Measurements from ENCODE around the gene PPIB.

The PPIB gene

GRCh38 chr15:64162869-64163658 lies at the start of gene PPIB (continued):
- TF ChIP-seq ZNF521 (tag by site-specific recombination; IDR thresholded peaks at IDR 0.05) (no peak), KLF1 (tag by site-specific recombination; IDR thresholded peaks at IDR 0.05) (0 out of 2 replicates have a peak, but pooled peaks have one; percentile 23), PRDM10 (tag by site-specific recombination; IDR thresholded peaks at IDR 0.05) (peak; percentile 90), ZBTB17 (tag by site-specific recombination; IDR thresholded peaks at IDR 0.05) (peak; percentile 41), EGR2 (tag by site-specific recombination; IDR thresholded peaks at IDR 0.05; ENCODE audit: low read depth) (peak; percentile 70), ZNF2 (tag by site-specific recombination; IDR thresholded peaks at IDR 0.05) (peak; percentile 77; the same call in 1 of the 2 replicates), SCRT2 (tag by site-specific recombination; IDR thresholded peaks at IDR 0.05) (0 out of 2 replicates have a peak, but pooled peaks have one; percentile 26), ZNF561 (tag by site-specific recombination; IDR thresholded peaks at IDR 0.05; ENCODE audit: borderline replicate concordance) (0 out of 2 replicates have a peak, but pooled peaks have one; percentile 42), KLF9 (tag by site-specific recombination; IDR thresholded peaks at IDR 0.05; ENCODE audit: low read depth) (peak; percentile 57; the same call in 1 of the 2 replicates), ZNF175 (tag by site-specific recombination; IDR thresholded peaks at IDR 0.05) (no peak), SCRT1 (tag by site-specific recombination; IDR thresholded peaks at IDR 0.05; ENCODE audit: borderline replicate concordance) (no peak), OSR2 (tag by site-specific recombination; IDR thresholded peaks at IDR 0.05) (peak; percentile 61), GLI4 (tag by site-specific recombination; IDR thresholded peaks at IDR 0.05) (no peak), TCF7L2 (IDR thresholded peaks at IDR 0.05; ENCODE audit: borderline replicate concordance, low read depth, low read length) (no peak)

GRCh38 chr15:64211696-64212095 lies 48.9 kb upstream of the PPIB start:
- Histone ChIP-seq H3K4me1 (ENCODE audit: control insufficient read depth, insufficient read depth, low read length) (peaks cover 8% of the 10 kb centered on the region; the same call in 1 of the 2 replicates), H3K4me3 (ENCODE audit: low read depth, low read length) (no peak overlapping the region), H3K27ac (ENCODE audit: extremely low read depth, low read depth, low read length) (no peak overlapping the region), H3K36me3 (ENCODE audit: control insufficient read depth in 2 of 2, insufficient read depth in 1 of 2, low read length in 2 of 2) (peaks cover 0 to 6% of the 10 kb centered on the region in 2 experiments; a peak in 2 of 3 replicates), H3K9me3 (ENCODE audit: control insufficient read depth, insufficient read depth, low read depth, low read length) (no peaks in the 10 kb centered on the region)
- TF ChIP-seq PRDM6 (tag by site-specific recombination; IDR thresholded peaks at IDR 0.05): 0 out of 2 replicates have a peak, but pooled peaks have one; percentile 6
- no peak for TF ChIP-seq SCRT1 (tag by site-specific recombination; IDR thresholded peaks at IDR 0.05; ENCODE audit: borderline replicate concordance)
- POLR2A ChIA-PET: no interaction called here
- CTCF ChIA-PET: interaction anchor here (0.5 to 1.4 kb wide), 2 partner anchors 29 to 99 kb away, joined by 3 to 5 read pairs; no protein-coding TSS in a partner anchor

GRCh38 chr15:64210371-64210770 lies 47.5 kb upstream of the PPIB start:
- Histone ChIP-seq H3K36me3 (ENCODE audit: control insufficient read depth in 2 of 2, insufficient read depth in 1 of 2, low read length in 2 of 2) (peaks cover 0 to 4% of the 10 kb centered on the region in 2 experiments; a peak in 2 of 3 replicates), H3K9me3 (ENCODE audit: control insufficient read depth, insufficient read depth, low read depth, low read length) (no peaks in the 10 kb centered on the region), H3K4me3 (ENCODE audit: low read depth, low read length) (no peak overlapping the region), H3K4me1 (ENCODE audit: control insufficient read depth, insufficient read depth, low read length) (peaks cover 8% of the 10 kb centered on the region; the same call in 1 of the 2 replicates), H3K27ac (ENCODE audit: extremely low read depth, low read depth, low read length) (no peak overlapping the region)
- POLR2A ChIA-PET: no interaction called here
- CTCF ChIA-PET: interaction anchor here (0.6 to 1.4 kb wide), 6 partner anchors 66 to 477 kb away, joined by 3 to 5 read pairs (median 4); no protein-coding TSS in a partner anchor
- no peak for TF ChIP-seq ZFP69B (tag by site-specific recombination; IDR thresholded peaks at IDR 0.05)
- TF ChIP-seq ZNF529 (tag by site-specific recombination; IDR thresholded peaks at IDR 0.05; ENCODE audit: insufficient replicate concordance): no peak
- no peak for TF ChIP-seq ZNF623 (tag by site-specific recombination; IDR thresholded peaks at IDR 0.05)
- no peak for TF ChIP-seq SP7 (tag by site-specific recombination; IDR thresholded peaks at IDR 0.05)
- TF ChIP-seq ZNF18 (tag by site-specific recombination; IDR thresholded peaks at IDR 0.05): no peak
- no peak for TF ChIP-seq ZNF223 (tag by site-specific recombination; IDR thresholded peaks at IDR 0.05)
- no peak for TF ChIP-seq ZNF280D (tag by site-specific recombination; IDR thresholded peaks at IDR 0.05)
